ENCODE measurements around the gene STON1.

- TF ChIP-seq CTCF (IDR thresholded peaks at IDR 0.05; ENCODE audit: low read length) (no peak), EZH2phosphoT487 (IDR thresholded peaks at IDR 0.05; ENCODE audit: low read length) (no peak), EZH2 (optimal IDR thresholded peaks at IDR 0.05; ENCODE audit: low read depth, low read length) (no peak)
These were observed 96.1 kb downstream of the STON1 start for GRCh38 chr2:48626047-48626446.

All from MM.1S (cell line).